ENCODE data around the gene PDE3A.

PDE3A gene

DNA sequence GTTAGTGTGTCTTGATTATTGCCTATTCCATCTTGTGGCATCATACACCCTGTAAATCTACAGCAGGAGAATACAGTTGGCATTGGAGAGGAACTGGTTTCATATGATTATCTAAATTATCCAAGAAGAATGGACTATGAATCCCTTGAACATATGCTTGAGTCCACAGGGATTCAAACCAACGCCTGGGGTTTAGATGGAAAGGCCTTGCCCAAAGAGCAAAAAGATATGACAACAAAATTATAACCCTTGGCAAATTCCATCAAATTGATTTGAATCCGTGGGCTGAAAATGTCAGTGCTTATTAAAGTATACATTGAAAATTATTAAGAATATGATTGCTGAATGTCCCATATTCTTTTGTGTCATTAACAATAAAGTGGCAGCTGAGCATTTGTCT is 108.2 kb downstream of the PDE3A start:
- DNase-seq (ENCODE audit: low spot score) (no peak), ATAC-seq (ENCODE audit: low read depth) (no peak)
- Histone ChIP-seq H3K4me3 (ENCODE audit: severe bottlenecking) (no peak overlapping the region), H3K9me3 (ENCODE audit: severe bottlenecking) (no peaks in the 10 kb centered on the region), H3K36me3 (ENCODE audit: low read depth) (no peaks in the 10 kb centered on the region), H3K27ac (ENCODE audit: poor library complexity, severe bottlenecking) (no peak overlapping the region), H3K27me3 (ENCODE audit: insufficient read depth, poor library complexity, severe bottlenecking) (no peaks in the 10 kb centered on the region), H3K4me1 (ENCODE audit: insufficient read depth, poor library complexity, severe bottlenecking) (no peaks in the 10 kb centered on the region)
- TF ChIP-seq, protein P1, sequence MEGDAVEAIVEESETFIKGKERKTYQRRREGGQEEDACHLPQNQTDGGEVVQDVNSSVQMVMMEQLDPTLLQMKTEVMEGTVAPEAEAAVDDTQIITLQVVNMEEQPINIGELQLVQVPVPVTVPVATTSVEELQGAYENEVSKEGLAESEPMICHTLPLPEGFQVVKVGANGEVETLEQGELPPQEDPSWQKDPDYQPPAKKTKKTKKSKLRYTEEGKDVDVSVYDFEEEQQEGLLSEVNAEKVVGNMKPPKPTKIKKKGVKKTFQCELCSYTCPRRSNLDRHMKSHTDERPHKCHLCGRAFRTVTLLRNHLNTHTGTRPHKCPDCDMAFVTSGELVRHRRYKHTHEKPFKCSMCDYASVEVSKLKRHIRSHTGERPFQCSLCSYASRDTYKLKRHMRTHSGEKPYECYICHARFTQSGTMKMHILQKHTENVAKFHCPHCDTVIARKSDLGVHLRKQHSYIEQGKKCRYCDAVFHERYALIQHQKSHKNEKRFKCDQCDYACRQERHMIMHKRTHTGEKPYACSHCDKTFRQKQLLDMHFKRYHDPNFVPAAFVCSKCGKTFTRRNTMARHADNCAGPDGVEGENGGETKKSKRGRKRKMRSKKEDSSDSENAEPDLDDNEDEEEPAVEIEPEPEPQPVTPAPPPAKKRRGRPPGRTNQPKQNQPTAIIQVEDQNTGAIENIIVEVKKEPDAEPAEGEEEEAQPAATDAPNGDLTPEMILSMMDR (IDR thresholded peaks at IDR 0.05; ENCODE audit: poor library complexity, severe bottlenecking): no peak

DNA sequence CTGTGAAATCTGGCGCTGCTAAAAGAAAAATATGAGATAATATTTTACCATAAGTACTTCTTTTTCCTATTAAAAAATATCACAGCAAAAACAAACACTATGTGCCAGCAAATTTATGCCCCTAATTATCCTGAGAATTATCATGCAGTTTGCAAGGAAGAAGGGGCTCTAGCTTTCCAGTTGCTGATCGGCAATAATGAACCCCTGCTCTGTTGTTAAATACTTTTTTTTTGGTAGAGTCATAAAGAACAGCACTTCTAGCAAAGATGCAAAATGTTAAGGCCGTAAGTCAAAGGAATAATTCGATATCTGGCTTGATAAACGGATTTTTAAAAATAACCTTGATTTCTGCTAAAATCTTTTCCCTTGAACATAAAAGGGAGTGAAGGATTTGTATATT is 108.9 kb downstream of the PDE3A start:
- Histone ChIP-seq H3K4me3 (ENCODE audit: severe bottlenecking) (no peak overlapping the region), H3K4me1 (ENCODE audit: insufficient read depth, poor library complexity, severe bottlenecking) (no peaks in the 10 kb centered on the region), H3K27me3 (ENCODE audit: insufficient read depth, poor library complexity, severe bottlenecking) (no peaks in the 10 kb centered on the region), H3K27ac (ENCODE audit: poor library complexity, severe bottlenecking) (no peak overlapping the region), H3K36me3 (ENCODE audit: low read depth) (no peaks in the 10 kb centered on the region), H3K9me3 (ENCODE audit: severe bottlenecking) (no peaks in the 10 kb centered on the region)
- TF ChIP-seq, protein P1 (IDR thresholded peaks at IDR 0.05; ENCODE audit: poor library complexity, severe bottlenecking): no peak
- DNase-seq (ENCODE audit: low spot score) (no peak), ATAC-seq (ENCODE audit: low read depth) (no peak)

DNA sequence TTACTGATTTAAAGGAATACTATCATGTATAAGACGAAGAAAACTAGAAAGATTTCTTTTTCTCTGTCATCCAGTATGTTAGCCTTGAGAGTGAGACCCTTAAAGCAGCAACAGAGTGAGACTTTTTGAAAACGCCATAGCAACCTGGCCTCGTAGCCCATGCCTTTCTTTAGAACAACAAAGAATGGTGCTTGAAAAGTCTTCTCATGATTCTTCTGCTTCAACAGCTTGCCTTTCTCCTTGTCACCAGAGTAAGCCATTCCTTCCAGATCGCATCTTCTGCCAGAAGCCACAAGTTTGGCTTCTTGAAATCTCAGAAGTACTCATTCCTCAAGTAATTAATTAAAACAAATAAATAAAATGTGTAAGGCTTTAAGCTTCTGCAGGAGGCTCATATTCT is 109.3 kb downstream of the PDE3A start:
- ATAC-seq (ENCODE audit: low read depth) (no peak), DNase-seq (ENCODE audit: low spot score) (no peak)
- Histone ChIP-seq H3K9me3 (ENCODE audit: severe bottlenecking) (no peaks in the 10 kb centered on the region), H3K4me1 (ENCODE audit: insufficient read depth, poor library complexity, severe bottlenecking) (no peaks in the 10 kb centered on the region), H3K4me3 (ENCODE audit: severe bottlenecking) (no peak overlapping the region), H3K27ac (ENCODE audit: poor library complexity, severe bottlenecking) (no peak overlapping the region), H3K27me3 (ENCODE audit: insufficient read depth, poor library complexity, severe bottlenecking) (no peaks in the 10 kb centered on the region), H3K36me3 (ENCODE audit: low read depth) (no peaks in the 10 kb centered on the region)
- TF ChIP-seq, protein P1 (IDR thresholded peaks at IDR 0.05; ENCODE audit: poor library complexity, severe bottlenecking): no peak

DNA sequence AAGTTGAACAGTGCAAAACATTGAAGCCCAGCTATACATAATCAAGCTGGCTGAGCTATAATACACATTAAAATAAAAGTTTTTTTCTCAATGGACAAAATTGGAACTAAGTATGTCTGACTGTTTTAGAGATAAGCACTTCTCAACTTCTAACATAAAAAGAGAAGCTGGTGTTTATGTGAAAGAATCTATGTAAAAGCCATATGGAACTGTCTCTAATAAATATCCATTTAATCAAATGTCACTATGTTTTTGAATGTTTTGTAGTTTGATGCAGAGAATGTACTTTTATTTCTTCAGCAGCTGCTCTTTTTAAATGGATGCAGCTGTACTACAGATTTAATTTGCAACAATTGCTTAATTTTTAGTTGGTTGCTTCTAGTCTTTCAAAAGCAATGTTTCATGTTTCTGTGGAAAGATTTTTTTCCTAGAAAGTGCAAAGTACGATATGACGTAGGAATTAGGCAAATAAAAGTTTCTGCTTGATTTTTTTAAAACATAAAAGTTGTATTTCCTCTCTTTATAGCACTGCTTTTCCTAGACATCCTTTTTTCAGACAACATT is 114.2 kb downstream of the PDE3A start:
- Histone ChIP-seq H3K4me1 (ENCODE audit: insufficient read depth, poor library complexity, severe bottlenecking) (no peaks in the 10 kb centered on the region), H3K9me3 (ENCODE audit: severe bottlenecking) (no peaks in the 10 kb centered on the region), H3K27ac (ENCODE audit: poor library complexity, severe bottlenecking) (no peak overlapping the region), H3K27me3 (ENCODE audit: insufficient read depth, poor library complexity, severe bottlenecking) (no peaks in the 10 kb centered on the region), H3K4me3 (ENCODE audit: severe bottlenecking) (no peak overlapping the region), H3K36me3 (ENCODE audit: low read depth) (no peaks in the 10 kb centered on the region)
- ATAC-seq (ENCODE audit: low read depth) (no peak), DNase-seq (ENCODE audit: low spot score) (no peak)
- TF ChIP-seq, protein P1 (IDR thresholded peaks at IDR 0.05; ENCODE audit: poor library complexity, severe bottlenecking): no peak

DNA sequence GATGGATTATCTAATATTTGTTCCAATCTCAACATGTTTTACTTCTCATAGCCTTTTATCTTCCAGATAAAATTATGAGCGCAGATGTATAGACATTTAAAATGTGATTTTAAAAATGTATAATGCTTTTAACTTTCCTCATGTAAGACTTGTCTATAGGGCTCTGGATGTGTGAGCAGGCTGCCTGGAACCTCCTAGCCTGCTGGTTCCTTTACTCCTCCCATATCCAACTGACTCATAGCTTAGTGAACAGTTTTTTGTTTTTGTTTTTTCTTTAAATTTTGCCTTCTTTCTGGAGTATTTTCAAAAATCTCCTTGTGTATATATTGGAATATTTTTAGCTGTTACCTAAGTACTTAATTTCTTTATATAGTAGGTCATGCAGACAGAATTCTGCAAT is 115.4 kb downstream of the PDE3A start:
- Histone ChIP-seq H3K36me3 (ENCODE audit: low read depth) (no peaks in the 10 kb centered on the region), H3K27ac (ENCODE audit: poor library complexity, severe bottlenecking) (no peak overlapping the region), H3K4me1 (ENCODE audit: insufficient read depth, poor library complexity, severe bottlenecking) (no peaks in the 10 kb centered on the region), H3K4me3 (ENCODE audit: severe bottlenecking) (no peak overlapping the region), H3K9me3 (ENCODE audit: severe bottlenecking) (no peaks in the 10 kb centered on the region), H3K27me3 (ENCODE audit: insufficient read depth, poor library complexity, severe bottlenecking) (no peaks in the 10 kb centered on the region)
- ATAC-seq (ENCODE audit: low read depth): no peak
- DNase-seq (ENCODE audit: low spot score): no peak
- TF ChIP-seq, protein P1 (IDR thresholded peaks at IDR 0.05; ENCODE audit: poor library complexity, severe bottlenecking): no peak
